ENCODE measurements around the gene DOK5. TPM values are rescaled to one million over a fixed set of nuclear protein-coding genes. Genes with fewer than 3 reads are reported as not detected.

Gene DOK5
- total RNA-seq, 1 donor, result 85.6 TPM

- no peak for DNase-seq (ENCODE audit: low read depth)
- H3K4me3 ChIP-seq (ENCODE audit: low read depth, low read length), result no peak overlapping the region
- TF ChIP-seq, protein P1, sequence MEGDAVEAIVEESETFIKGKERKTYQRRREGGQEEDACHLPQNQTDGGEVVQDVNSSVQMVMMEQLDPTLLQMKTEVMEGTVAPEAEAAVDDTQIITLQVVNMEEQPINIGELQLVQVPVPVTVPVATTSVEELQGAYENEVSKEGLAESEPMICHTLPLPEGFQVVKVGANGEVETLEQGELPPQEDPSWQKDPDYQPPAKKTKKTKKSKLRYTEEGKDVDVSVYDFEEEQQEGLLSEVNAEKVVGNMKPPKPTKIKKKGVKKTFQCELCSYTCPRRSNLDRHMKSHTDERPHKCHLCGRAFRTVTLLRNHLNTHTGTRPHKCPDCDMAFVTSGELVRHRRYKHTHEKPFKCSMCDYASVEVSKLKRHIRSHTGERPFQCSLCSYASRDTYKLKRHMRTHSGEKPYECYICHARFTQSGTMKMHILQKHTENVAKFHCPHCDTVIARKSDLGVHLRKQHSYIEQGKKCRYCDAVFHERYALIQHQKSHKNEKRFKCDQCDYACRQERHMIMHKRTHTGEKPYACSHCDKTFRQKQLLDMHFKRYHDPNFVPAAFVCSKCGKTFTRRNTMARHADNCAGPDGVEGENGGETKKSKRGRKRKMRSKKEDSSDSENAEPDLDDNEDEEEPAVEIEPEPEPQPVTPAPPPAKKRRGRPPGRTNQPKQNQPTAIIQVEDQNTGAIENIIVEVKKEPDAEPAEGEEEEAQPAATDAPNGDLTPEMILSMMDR (IDR thresholded peaks at IDR 0.05; ENCODE audit: insufficient read depth, low read length), result no peak
These were observed 97.5 kb downstream of the DOK5 start for GRCh38 chr20:54572665-54573435.

- TF ChIP-seq, protein P1 (IDR thresholded peaks at IDR 0.05; ENCODE audit: insufficient read depth, low read length), result no peak
These were observed 98.4 kb downstream of the DOK5 start for GRCh38 chr20:54573838-54574237.

DNA sequence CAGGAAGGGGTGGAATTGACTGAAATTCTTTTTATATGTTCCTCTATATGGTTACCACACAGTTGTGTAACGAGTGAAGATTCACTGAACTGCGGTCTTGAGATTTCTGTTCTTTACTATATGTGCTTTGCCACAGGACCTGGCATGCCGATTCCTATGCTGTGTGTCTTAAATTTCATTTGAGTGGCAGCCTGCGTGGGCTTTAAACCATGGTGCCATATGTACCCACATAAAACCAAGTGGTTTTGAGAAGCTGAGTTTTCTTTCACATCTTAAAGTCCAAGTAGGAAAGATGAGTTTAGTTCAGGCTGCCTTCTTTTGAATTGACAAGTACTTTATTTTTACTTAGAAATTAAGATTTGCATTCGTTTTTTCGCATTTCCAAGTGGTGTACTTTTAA, 101.1 kb downstream of the DOK5 start:
- TF ChIP-seq, protein P1 (IDR thresholded peaks at IDR 0.05; ENCODE audit: insufficient read depth, low read length), result no peak
- H3K4me3 ChIP-seq (ENCODE audit: low read depth, low read length), result no peak overlapping the region
- no peak for DNase-seq (ENCODE audit: low read depth)

More at GRCh38 chr20:54573838-54574237, 98.4 kb downstream of the DOK5 start:
- DNase-seq (ENCODE audit: low read depth), result peak; percentile 67
- no peak overlapping the region for H3K4me3 ChIP-seq (ENCODE audit: low read depth, low read length)

- TF ChIP-seq, protein P1 (IDR thresholded peaks at IDR 0.05; ENCODE audit: insufficient read depth, low read length), result no peak
- no peak overlapping the region for H3K4me3 ChIP-seq (ENCODE audit: low read depth, low read length)
These were observed 102.2 kb downstream of the DOK5 start for GRCh38 chr20:54577637-54578036.

DNA sequence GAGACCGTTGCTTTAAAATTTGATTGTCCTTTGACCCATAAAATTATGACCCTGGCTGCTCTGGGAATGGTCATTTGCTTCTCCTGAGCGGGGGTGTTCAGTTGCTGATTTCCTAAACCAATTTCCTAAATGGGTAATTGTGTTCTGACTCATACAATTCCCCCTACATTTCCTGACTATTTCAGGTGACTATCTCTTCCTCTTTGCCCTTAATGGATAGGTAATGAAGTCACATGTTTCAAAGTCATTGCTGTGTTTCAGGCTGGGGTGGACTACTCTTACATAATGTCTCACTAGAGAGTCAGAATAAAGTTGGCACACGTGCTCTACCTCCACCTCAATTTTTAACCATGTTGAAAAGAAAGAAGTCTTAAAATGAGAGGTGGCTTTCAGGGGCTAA, 109.8 kb downstream of the DOK5 start:
- H3K4me3 ChIP-seq (ENCODE audit: low read depth, low read length), result no peak overlapping the region
- no peak for DNase-seq (ENCODE audit: low read depth)
- TF ChIP-seq, protein P1 (IDR thresholded peaks at IDR 0.05; ENCODE audit: insufficient read depth, low read length), result no peak

More at GRCh38 chr20:54577637-54578036, 102.2 kb downstream of the DOK5 start:
- DNase-seq (ENCODE audit: low read depth), result no peak

- TF ChIP-seq, protein P1 (IDR thresholded peaks at IDR 0.05; ENCODE audit: insufficient read depth, low read length), result no peak
- DNase-seq (ENCODE audit: low read depth), result no peak
- H3K4me3 ChIP-seq (ENCODE audit: low read depth, low read length), result no peak overlapping the region
These were observed 112.0 kb downstream of the DOK5 start for GRCh38 chr20:54587408-54587807.

All from fibroblast of the aortic adventitia (primary cell).